Fibroblast of the aortic adventitia (primary cell): ENCODE measurements around the gene CCDC187. TPM values are rescaled to one million over a fixed set of nuclear protein-coding genes. Genes with fewer than 3 reads are reported as not detected.

ENCODE experiments used
- DNase-seq: peaks from one replicate; pipeline ENCODE4 v3.0.0-alpha.2; 2010; ENCODE audit warnings: low read depth
- H3K4me3 ChIP-seq: 2 replicates; pipeline ENCODE4 v1.5.1; 2011; ENCODE audit warnings: low read depth, mild to moderate bottlenecking, control low read depth, low read length, moderate library complexity
- total RNA-seq: library from RNA; depleted of rRNA; stranded (reverse); fragments of >200 nt; gene quantifications from 2 replicates; pipeline ENCODE4 v1.2.3, GENCODE V29; 2012; ENCODE audit warnings: low replicate concordance
- TF ChIP-seq, protein P1 (sequence below): IDR thresholded peaks from 2 replicates; pipeline ENCODE4 v1.5.1; 2011; ENCODE audit warnings: mild to moderate bottlenecking, low read length, control low read depth, inconsistent platforms; ENCODE audit not compliant: insufficient read depth

CCDC187 gene
- total RNA-seq, 1 donor: under 0.01 TPM

DNA sequence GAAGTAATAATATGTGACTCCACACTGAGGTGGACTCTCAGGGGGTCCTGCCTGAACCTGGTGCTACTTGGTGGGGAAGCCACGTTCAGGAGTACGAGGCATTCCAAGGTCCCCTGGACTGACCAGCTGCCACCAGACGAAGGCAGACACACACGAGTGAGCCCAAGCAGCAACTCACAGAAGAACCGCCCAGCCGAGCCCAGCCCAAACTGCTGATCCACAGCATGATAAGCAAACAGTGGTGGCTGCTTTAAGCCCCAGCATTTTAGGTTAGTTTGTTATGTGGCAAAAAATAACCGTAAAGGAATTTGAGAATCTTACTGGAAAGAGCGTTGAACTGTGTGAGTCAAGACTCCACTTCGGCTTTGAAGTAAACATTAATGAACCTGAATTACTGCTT lies 90.2 kb downstream of the CCDC187 start:
- TF ChIP-seq, protein P1, sequence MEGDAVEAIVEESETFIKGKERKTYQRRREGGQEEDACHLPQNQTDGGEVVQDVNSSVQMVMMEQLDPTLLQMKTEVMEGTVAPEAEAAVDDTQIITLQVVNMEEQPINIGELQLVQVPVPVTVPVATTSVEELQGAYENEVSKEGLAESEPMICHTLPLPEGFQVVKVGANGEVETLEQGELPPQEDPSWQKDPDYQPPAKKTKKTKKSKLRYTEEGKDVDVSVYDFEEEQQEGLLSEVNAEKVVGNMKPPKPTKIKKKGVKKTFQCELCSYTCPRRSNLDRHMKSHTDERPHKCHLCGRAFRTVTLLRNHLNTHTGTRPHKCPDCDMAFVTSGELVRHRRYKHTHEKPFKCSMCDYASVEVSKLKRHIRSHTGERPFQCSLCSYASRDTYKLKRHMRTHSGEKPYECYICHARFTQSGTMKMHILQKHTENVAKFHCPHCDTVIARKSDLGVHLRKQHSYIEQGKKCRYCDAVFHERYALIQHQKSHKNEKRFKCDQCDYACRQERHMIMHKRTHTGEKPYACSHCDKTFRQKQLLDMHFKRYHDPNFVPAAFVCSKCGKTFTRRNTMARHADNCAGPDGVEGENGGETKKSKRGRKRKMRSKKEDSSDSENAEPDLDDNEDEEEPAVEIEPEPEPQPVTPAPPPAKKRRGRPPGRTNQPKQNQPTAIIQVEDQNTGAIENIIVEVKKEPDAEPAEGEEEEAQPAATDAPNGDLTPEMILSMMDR: no peak
- no peak overlapping the region for H3K4me3 ChIP-seq
- DNase-seq: no peak

DNA sequence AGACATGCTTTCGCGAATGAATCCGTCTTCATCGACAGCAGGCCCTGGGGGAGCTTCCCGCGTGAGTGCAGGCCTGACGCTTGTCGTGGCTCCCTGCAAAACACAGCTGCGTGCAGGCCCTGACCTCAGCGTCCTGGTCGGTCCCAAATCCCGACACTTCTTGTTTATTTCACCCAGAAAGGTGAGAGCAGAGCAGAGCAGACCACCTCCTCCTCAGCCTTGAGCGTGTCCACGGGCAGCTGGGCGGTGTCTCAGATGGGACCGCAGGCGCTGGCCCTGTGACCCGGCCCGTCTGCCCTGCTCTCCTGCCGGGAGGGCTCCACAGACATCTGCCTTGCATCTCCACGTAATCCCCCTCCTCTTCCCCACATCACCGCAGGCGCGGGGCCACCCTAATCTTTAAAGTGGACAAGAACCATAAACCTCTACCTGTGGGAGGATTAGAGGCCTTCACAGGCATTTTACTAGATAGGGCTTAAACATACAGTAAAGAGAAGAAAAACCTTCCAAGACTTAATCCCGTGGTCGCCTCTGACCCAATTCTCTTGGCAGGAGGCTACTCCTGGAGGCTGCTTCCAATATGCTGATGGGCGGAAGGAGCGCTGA lies 91.4 kb downstream of the CCDC187 start:
- TF ChIP-seq, protein P1: no peak
- DNase-seq: no peak
- H3K4me3 ChIP-seq: no peak overlapping the region

DNA sequence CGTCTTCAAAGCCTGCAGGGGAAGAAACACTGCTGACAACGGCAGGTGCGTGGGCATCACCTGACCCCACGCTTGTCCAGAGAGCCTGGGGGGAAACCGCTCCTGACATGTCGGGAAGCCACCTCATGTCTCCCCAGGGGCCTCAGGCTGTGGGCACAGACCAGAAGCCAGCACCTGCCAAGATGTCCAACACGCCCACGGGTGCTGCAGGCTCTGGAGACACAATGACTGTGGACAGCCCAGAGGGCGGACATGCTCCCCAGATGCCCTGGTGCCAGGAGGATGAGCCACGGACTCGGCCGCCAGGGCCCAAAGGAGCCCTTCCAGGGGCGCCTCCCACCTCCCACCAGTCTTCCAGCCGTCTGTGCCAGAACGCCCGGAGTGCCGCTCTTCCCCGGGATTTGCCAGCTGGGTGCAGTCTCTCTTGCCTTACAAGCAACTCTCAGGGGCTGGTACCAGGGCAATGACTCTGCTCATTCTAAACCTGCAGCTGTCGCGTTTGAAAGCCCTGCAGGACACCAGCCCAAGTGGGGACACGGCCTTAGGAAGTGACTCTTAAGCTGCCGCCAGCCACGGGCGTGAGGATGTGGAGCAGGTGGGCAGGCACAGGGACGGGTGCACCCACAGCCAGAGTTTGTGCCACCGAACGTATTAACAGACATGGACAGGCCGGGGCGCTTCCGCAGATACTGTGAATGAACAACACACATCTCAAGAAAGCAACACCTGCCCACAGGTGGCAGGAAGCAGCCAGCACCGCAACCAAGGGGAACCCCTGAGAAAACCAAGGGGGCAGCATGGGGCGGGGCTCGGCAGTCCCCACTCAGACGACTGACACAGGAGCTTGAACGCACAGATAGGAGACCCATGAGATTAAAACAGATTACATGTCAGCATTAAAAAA lies 92.2 kb downstream of the CCDC187 start:
- no peak overlapping the region for H3K4me3 ChIP-seq
- DNase-seq: no peak
- TF ChIP-seq, protein P1: no peak

DNA sequence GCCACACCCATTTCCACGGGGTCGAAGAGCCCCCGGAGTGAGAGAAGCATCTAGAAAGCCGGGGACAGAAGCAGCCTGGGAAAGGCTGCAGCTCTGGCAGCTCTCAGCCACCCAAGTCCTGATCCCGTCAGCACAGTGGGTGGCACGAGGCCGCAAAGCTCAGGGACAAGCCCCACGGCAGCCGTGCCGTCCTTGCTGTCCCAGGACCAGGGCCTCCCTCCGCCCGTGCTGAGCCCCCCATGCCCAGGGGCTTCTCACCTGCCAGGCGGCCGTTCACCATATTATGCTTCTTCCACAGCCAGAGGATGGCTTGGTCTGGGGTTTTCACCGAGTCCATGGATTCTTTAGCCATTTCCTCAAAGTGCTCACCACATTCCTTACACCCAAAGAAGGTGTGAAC lies 92.9 kb downstream of the CCDC187 start:
- no peak overlapping the region for H3K4me3 ChIP-seq
- no peak for DNase-seq
- TF ChIP-seq, protein P1: no peak

DNA sequence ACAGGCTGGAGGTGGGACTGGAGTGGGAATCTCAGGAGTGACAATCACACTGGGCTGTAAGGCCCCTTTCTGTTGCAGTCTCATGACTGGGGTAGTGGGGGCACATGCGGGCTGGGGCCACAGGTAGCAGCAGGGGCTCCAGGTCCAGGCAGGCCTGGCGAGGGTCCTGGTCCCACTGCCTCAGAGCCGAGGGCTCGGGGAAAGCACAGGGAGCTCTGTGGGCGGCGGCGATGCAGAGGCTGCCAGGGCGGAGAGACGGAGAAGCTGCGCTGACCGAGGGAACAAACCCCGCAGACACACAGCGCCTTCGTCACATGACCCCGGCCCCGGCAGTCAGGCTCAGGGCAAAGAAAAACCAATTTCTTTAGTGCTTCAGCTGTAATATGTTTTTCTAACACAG lies 93.6 kb downstream of the CCDC187 start:
- no peak for DNase-seq
- no peak overlapping the region for H3K4me3 ChIP-seq
- TF ChIP-seq, protein P1: no peak

DNA sequence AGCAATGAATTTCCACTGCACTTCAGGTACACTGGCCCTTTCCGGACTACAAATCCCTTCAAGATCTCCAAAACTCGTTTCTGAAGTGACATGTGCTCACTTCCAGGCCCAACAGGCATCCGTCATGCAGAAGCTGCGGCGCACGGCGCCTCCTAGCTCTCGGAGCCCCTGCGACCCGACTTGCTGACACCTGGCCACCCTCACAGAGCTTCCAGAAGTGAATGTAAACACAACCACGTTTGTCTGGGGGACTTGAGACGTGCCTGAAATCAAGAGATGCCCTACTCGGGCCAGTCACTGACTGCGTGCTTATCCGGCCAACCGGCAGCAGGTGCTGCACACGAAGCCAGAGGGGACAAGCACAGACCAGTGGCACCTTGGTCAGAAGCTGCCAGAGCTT lies 94.1 kb downstream of the CCDC187 start:
- TF ChIP-seq, protein P1: no peak
- no peak overlapping the region for H3K4me3 ChIP-seq
- DNase-seq: no peak
